Epithelial cell of esophagus (primary cell): ENCODE data around the gene SBSN.

Experiments used
- DNase-seq: peaks from one replicate; pipeline ENCODE4 v3.0.0; 2010; ENCODE audit warnings: low read depth
- H3K4me3 ChIP-seq: 2 replicates; pipeline ENCODE4 v1.5.1; 2011; ENCODE audit warnings: mild to moderate bottlenecking, low read length, control low read depth
- TF ChIP-seq, protein P1 (sequence below): IDR thresholded peaks from 2 replicates; pipeline ENCODE4 v1.5.1; 2011; ENCODE audit warnings: low read depth, mild to moderate bottlenecking, low read length, control low read depth, inconsistent platforms; ENCODE audit not compliant: insufficient read depth; ENCODE audit errors: missing control alignments

SBSN gene, protein sequence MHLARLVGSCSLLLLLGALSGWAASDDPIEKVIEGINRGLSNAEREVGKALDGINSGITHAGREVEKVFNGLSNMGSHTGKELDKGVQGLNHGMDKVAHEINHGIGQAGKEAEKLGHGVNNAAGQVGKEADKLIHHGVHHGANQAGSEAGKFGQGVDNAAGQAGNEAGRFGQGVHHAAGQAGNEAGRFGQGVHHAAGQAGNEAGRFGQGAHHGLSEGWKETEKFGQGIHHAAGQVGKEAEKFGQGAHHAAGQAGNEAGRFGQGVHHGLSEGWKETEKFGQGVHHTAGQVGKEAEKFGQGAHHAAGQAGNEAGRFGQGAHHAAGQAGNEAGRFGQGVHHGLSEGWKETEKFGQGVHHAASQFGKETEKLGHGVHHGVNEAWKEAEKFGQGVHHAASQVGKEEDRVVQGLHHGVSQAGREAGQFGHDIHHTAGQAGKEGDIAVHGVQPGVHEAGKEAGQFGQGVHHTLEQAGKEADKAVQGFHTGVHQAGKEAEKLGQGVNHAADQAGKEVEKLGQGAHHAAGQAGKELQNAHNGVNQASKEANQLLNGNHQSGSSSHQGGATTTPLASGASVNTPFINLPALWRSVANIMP

DNA sequence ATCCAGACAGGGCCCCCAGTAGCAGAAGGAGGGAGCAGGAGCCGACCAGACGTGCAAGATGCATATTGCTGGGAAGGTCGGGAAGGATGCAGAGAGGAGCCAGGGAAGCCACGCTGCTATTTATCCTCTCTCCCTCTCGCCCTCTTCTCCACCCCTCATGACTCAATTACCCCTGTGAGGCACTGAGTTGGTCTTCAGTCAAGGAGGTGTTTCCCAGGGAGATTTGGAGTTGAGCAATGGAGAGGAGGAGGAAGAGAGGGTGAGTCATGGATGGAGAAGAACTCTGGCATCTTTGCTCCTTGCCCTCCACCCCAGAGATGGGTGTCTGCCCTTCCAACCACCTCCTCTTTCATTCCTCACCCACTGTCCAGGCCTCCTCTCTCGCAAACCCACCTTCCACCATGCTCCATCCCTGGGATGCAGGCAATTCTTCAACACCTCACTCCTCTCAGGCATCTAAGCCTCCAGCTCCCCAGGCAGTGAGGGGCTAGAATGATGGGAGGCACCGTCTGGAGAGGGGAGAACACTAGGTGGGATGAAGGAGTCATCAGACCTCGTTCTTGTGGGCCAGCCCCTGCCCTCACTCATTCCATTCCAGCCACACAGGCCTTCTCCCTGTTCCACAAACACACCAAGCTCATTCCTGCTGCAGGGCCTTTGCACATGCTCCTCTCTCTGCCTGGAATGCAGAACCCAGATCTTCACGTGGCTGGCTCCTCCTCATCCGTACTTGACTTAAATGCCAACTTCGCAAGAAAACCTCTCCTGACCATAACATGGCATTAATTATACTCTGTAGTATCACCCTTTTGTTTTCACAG is at the start of gene SBSN:
Gene SBSN, minus strand, starts transcription at position 94 of the 821 bp plus-strand sequence. Its CDS starts 30 bp downstream, at position 64.
- peak; percentile 92 for DNase-seq
- TF ChIP-seq, protein P1, sequence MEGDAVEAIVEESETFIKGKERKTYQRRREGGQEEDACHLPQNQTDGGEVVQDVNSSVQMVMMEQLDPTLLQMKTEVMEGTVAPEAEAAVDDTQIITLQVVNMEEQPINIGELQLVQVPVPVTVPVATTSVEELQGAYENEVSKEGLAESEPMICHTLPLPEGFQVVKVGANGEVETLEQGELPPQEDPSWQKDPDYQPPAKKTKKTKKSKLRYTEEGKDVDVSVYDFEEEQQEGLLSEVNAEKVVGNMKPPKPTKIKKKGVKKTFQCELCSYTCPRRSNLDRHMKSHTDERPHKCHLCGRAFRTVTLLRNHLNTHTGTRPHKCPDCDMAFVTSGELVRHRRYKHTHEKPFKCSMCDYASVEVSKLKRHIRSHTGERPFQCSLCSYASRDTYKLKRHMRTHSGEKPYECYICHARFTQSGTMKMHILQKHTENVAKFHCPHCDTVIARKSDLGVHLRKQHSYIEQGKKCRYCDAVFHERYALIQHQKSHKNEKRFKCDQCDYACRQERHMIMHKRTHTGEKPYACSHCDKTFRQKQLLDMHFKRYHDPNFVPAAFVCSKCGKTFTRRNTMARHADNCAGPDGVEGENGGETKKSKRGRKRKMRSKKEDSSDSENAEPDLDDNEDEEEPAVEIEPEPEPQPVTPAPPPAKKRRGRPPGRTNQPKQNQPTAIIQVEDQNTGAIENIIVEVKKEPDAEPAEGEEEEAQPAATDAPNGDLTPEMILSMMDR, result no peak
- H3K4me3 ChIP-seq, result peak within 1 kb of the TSS; percentile 46

DNA sequence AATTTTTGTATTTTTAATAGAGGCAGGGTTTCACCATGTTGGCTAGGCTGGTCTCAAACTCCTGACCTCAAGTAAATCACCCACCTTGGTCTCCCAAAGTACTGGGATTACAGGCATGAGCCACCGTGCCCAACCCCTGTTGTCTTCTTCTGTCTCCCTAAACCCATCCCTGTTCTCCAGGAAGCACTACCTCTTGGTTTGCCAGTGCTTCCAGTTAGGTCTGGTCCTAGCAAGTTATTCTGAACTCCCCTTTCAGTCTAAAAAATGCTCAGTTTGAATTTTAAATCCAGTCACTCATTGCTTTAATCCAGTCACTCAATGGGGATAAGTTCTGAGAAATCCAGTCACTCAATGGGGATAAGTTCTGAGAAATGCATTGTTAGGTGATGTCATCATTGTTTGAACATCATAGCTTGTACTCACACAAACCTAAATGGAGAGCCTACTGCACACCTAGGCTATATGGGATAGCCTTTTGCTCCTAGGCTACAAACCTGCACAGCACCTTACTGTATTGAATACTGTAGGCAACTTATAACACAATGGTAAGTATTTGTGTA is 43.4 kb upstream of the SBSN start:
- no peak overlapping the region for H3K4me3 ChIP-seq
- DNase-seq, result no peak
- TF ChIP-seq, protein P1, result no peak

DNA sequence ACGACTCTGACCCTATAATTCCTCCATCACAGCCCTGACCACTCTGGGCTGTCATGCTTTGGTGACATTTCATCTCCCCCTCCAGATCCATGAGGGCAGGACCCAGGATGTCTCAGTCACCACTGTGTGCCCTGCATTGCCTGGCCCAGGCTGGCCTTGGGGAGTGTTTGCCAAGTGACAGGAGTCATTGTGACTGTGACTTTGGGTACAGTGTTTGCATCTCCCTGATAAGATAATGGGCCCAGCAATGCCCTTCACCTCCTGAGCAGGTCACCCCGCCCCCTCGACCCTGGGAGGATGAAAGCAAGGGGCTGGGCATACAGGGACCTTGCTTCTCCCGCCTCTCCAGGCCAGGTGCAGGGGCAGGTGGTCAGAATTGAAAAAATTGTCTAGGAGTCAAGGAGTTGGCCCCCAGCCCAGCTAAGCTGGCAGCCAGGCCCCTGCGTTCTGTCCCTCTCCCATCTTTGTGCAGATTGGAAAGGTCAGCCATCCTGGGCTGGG is 41.2 kb upstream of the SBSN start:
- TF ChIP-seq, protein P1, result no peak
- no peak for DNase-seq
- no peak overlapping the region for H3K4me3 ChIP-seq

DNA sequence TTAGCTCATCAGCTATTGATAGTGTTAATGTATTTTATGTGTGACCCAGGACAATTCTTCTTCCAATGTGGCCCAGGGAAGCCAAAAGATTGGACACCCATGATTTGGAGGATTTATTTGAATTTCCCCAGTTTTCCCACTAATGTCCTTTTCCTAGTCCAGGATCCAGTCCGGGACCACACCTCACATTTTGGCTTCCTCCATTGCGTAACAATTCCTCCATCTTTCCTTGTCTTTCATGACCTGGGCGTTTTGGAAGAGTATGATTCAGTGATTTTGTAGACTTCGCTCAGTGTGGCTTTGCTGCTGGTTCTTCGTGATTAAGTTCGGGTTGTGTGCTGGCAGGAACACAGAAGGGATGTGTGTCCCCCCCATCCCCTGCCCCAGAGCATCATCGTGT is 38.6 kb upstream of the SBSN start:
- DNase-seq, result no peak
- H3K4me3 ChIP-seq, result no peak overlapping the region
- TF ChIP-seq, protein P1, result no peak

DNA sequence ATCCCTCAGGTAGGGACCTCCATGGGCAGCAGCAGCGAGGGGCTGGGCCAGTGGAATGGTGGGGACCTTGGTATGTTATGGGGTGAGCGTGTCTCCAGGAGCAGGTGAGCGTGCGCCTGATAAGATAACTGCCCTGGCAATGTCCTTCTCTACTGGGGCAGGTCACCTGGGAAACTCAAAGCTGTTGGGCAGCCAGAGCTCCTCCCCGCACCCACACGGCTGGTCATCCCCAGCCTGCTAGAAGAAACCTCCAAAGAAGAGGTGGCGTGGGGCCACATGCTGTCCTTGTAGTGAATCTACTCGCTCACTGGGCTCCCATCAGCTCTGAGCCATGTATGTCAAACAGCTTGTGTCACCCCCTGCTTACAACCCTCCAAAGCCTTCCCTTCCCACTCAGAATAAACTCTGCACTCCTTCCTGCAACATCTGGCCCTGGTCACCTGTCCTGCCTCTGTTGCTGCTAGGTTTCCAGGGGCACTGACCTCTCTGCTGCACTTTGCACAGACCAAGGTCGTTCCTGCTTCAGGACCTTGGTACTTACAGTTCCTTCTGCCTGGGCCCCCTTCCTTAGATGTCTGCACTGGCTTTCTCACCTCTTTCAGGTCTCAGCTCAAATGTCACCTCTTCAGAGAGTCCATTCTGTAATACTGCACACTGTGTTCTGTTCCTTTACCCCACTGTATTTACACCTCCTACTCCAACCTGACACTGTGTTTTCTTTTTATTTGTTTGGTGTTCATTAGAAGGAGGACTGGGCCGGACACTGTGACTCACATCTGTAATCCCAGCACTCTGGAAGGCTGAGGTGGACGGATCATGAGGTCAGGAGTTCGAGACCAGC is 37.1 kb upstream of the SBSN start:
- TF ChIP-seq, protein P1, result no peak
- no peak for DNase-seq
- no peak overlapping the region for H3K4me3 ChIP-seq
